HFF-Myc (cell line): Measurements from ENCODE around the gene VWA5B1.
A peak's percentile ranks its signal among the peaks of the same experiment; 100 is the strongest.

ENCODE experiments used
- DNase-seq: peaks from one replicate; pipeline ENCODE4 v3.0.0-alpha.2; 2011; ENCODE audit warnings: low read depth; ENCODE audit errors: extremely low read depth
- H3K4me3 ChIP-seq: replicated peaks from 2 replicates; pipeline ENCODE4 v1.5.1; 2011; ENCODE audit warnings: low read depth, mild to moderate bottlenecking, control low read depth, low read length
- TF ChIP-seq, protein P1 (sequence below): IDR thresholded peaks from 2 replicates; pipeline ENCODE4 v1.5.1; 2012; ENCODE audit warnings: mild to moderate bottlenecking, low read depth, low read length, control low read depth; ENCODE audit errors: missing control alignments

The VWA5B1 gene

DNA sequence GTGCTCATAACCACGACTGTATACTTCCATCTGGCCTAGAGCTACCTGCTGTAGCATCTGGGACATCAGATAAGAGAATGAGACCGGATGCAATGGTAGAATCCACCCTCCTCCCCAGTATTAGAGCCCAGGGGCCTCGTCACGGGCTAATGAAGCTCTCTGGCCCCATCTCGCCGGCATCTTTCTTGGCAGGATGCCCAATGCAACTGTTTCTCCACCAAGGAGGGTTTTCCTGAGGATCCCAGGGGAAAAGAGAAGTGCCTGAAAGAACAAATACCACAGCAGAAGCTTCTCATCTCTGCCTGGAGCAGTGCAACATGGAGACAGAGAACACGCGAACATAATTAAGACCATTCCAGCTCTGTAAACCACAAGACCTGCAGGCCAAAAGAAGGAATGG is 80.0 kb downstream of the VWA5B1 start:
- no peak overlapping the region for H3K4me3 ChIP-seq
- peak; percentile 7 for DNase-seq
- TF ChIP-seq, protein P1, sequence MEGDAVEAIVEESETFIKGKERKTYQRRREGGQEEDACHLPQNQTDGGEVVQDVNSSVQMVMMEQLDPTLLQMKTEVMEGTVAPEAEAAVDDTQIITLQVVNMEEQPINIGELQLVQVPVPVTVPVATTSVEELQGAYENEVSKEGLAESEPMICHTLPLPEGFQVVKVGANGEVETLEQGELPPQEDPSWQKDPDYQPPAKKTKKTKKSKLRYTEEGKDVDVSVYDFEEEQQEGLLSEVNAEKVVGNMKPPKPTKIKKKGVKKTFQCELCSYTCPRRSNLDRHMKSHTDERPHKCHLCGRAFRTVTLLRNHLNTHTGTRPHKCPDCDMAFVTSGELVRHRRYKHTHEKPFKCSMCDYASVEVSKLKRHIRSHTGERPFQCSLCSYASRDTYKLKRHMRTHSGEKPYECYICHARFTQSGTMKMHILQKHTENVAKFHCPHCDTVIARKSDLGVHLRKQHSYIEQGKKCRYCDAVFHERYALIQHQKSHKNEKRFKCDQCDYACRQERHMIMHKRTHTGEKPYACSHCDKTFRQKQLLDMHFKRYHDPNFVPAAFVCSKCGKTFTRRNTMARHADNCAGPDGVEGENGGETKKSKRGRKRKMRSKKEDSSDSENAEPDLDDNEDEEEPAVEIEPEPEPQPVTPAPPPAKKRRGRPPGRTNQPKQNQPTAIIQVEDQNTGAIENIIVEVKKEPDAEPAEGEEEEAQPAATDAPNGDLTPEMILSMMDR: no peak

DNA sequence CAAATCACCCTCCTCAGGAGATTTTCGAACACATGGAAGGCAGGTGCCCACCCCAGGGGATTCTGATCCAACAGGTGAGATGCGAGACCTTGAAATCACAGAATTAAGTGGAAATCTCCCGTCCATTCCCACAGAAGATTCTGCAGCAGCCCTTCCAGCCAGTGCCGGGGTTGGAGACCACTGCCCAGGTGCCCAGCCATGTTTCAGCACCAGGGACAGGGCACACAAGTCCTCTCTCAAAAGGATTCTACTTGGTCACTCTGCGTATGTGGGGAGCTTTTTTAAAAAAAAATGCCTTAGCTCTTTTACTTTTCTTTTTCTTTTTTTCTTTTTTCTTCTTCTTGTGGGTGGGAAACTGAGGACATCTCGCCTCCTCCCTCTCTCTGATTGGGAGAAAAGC is 80.7 kb downstream of the VWA5B1 start:
- DNase-seq: no peak
- TF ChIP-seq, protein P1: no peak
- H3K4me3 ChIP-seq: no peak overlapping the region

DNA sequence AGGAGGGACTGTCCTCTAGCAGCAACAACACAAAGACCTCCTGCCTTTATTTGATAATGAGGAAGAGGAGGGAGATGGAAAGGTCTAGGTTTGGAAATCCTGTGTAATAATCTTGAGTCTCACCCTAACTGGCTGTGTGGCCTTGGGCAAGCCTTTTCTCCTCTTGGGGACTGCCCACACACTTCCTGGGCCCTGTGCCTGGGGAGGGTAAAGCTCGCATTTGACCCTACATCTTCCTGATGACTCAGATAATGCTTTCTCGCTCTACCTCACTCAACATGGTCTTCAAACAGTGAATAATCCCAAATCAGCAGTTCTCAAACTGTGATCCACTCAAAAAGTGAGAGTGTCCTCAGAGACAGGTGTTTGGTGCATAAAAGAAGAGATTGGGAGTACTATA is 81.2 kb downstream of the VWA5B1 start:
- no peak overlapping the region for H3K4me3 ChIP-seq
- DNase-seq: no peak
- TF ChIP-seq, protein P1: no peak

DNA sequence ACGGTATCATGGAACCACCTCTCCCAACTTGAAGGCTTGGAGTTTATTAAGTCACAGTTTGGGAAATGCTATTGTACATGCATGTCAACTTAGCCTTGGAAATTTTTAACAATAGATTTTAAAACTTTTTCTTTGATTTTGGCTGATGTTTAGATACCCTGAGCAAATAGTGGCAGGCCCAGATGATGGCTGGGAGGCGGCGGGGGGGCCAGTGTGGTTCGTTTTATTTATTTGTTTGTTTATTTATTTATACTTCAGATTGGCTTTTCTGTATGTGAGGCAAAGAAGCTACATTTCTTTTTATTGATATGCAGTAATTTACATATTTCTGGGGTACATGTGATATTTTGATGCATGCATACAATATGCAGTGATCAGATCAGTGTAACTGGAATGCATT is 82.0 kb downstream of the VWA5B1 start:
- no peak for DNase-seq
- TF ChIP-seq, protein P1: no peak
- H3K4me3 ChIP-seq: no peak overlapping the region

DNA sequence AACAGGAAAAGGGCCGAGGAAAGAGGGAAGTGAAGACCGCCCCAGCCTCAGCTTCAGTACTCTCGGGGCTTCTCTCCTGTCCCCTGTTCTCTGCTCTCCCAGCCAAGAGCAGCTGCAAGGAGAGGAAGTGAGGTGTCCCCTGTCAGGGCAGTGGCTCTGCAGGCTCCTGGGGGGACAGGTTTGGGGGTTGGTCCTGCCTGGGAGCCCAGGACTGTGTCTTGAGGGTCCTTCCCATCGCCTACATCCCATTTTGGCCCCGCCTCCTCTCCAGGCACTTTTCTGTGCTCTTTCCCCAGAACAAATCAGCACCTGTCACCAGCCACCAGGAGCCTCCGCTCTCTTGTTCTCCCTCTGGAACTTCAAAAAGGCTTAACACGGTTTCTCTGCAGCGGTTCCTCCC is 82.6 kb downstream of the VWA5B1 start:
- TF ChIP-seq, protein P1: no peak
- H3K4me3 ChIP-seq: no peak overlapping the region
- DNase-seq: no peak

DNA sequence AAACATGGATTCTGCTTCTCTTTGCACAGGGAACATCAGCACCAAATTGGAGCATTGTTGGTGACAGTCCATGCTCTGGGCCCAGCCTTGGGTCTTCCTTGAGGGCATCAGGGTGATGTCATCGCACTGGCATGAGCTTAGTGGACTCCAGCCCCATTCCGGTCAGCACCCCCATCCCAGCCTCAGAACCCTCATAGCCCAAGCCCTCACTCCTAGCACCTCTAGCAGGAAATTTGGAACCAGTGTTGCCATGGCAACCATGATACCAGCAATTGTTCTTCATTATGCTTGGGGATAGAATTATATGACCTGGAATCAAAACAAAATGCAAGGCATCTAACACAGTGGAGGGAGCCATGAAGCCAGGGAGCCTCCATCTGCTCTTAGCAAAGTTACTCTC is 83.1 kb downstream of the VWA5B1 start:
- H3K4me3 ChIP-seq: no peak overlapping the region
- DNase-seq: no peak
- TF ChIP-seq, protein P1: no peak

DNA sequence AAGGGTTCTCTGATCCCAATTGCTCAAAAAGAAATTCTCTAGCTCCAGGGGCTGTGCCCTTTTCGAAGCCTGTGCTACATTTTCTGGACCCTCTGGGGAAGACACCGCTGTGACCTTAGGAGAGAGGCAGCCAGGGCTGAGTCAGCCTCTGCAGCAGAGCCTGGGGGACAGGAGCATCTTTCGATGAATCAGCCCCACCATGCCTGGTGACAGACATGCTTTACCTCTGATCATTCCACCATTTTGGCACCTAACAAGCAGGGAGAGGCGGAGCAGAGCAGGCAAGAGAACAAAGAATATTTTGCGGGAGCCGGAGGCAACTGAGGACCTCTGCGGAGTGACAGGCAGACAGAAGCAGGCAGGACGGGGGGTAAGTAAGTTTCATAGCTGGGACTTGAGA is 84.9 kb downstream of the VWA5B1 start:
- no peak for DNase-seq
- H3K4me3 ChIP-seq: no peak overlapping the region
- TF ChIP-seq, protein P1: no peak
